HG03139 (cell line): Measurements from ENCODE around the gene C8A.

Experiments
- ATAC-seq: cut with Tn5 transposase; IDR thresholded peaks from one replicate; pipeline ENCODE4 v1.9.1; 2021; ENCODE audit not compliant: unreplicated experiment

C8A gene

DNA sequence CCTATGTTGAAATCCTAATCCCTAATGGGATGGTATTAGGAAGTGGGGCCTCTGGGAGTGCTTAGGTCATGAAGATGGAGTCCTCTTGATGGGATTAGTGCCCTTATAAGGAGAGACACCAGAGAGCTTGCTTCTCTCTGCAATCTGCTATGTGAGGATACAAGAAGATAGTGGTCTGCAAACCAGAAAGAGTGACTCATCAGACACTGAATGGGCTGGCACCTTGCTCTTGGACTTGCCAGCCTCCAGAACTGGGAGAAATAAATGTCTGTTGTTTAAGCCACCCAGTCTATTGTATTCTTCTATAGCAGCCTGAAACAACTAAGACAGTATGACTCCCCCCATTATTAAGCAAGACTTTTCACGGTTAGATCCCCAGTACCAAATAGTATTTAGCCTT, 67.9 kb downstream of the C8A start:
- ATAC-seq: no peak

DNA sequence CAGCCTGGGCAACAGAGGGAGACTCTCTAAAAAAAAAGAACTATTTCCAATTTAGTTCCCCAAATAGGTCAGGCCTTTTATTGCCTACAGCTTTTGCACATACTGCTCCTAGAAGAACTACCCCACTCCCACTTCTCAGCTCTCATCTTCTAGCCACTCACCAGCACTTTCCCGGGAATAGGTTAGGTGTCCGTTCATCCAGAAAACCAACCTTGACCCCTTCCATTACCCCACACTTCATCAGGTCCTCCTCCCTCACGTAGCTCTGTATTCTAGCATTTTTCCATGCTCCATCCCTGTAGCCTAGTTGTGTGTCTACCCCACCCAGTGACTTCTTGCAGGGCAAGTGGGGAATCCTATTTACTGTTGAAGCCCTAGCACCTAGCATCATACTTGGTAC, 68.6 kb downstream of the C8A start:
- no peak for ATAC-seq

DNA sequence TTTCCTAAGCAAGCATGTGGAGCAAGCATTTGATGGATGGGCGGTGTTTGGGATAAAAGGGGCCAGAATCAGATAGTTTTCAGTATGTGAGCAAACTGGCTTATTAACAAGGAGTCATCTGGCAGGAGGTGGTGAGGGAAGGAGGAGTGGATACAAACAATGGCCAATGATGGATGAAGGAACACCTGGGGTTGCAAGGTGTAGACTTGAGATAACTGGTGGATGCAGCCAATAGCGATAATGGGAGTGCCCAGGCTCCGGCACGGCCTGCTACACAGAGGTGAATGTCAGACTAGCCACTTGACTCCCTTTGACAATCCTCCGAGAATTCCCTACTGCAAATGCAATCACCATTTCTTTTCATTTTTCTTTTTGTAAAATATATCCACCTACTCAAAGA, 69.5 kb downstream of the C8A start:
- ATAC-seq: no peak

DNA sequence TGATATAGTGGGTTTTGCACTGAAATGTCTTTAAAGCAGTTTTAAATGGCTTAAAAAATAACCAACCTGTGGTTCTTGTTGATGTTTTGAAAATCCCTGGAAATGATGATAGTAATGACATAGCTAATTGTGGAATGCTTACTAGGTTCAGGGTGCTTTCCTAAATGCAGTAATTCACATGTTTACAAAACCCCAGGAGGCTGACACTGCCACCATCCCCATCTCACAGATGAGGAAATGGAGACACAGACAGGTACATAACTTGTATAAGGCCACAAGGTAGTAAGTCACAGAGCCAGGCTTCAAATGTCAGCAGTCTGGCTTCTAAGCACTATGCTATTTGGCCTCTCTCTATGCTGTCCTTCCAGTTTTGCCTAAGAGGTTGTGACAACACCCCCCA, 70.6 kb downstream of the C8A start:
- no peak for ATAC-seq

DNA sequence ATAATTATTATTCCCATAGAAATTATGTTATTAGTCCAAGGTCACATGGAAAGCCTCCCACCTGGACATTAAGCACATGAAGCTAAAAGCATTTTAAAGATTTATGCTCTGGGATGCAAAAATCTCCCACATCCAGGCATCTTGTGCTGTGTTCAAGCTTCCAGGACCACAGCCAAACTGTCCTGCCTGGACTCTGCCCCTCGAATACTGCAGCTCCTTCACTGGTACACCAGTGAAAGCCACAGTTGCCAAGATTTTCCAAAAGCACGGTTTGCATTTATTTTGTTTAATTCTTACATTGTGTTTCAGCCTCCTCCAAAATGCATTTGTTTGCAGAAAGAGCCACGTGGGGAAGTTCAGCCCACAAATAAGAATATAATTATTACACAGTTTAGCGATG, 72.6 kb downstream of the C8A start:
- ATAC-seq: no peak

DNA sequence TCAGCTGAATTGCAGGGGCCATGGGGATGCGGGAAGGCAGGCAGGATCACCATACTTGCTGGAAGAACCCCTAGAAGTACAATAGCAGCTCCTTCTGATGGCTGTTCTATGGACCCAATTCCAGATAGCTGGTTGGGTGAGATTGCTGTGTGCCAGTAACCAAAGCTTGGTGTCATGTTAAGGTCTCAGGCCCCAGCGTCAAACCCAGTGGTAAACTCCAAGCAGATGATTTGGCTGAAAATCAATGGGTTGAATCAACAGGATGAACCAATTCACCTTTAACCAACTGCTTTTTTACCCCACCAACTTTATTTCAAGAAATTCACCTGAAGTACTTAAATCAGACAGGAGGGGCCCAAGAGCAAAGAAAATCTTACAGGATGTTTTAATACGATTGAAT, 73.4 kb downstream of the C8A start:
- ATAC-seq: no peak

DNA sequence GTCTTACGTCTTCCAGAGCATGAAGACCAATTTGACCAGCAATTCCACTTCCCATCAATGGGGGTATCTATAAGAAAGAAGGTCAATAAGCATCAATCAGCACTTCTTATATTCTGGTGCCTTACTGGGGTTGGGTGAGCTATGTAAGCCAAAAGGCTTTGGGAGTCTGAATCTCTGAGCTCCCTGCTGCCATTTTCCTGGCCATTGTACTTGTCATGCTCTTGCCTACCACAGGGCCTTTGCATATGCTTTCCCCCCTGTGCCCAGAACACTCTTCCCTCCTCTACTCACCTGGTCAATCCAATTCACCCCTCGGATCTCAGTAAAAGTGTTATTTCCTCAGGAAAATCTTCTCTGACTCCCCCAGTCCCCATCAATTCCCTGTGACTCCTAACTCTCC, 74.9 kb downstream of the C8A start:
- ATAC-seq: no peak

DNA sequence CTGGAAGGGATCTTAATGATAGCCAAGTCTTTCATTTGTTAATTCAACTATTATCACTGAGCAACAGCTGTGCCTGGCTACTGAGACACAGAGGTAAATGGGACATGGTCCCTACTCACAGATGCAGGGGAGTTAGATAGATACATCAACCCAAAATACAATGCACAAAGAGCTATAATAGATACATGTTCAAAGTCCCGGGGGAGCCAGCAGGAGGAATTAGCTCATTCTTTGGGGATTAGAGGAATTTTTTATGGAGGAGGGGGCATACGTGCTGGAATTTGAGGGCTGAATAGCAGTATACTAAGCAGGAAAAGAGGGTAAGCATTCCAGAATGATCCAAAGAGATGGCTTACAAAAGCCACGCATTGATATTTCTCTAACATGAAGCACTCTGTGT, 76.6 kb downstream of the C8A start:
- no peak for ATAC-seq

DNA sequence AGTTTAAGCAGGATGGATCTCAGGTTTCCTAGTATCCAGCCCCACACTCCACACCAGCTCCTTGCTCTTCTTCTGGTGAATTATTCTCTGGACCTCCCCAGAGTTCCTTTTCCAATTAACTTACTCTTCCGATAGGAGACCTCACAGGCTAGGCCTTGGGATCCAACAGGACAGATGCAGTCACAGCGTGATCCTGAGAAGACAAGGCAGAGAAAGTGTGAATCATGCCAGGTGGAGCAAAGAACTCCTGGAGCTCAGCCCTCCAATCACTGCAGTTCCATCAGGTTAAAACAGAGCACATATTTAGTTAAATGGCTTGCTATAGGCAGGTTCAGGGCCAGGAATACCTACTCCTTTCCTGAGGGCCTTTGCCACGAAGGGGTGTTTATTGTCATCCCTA, 77.1 kb downstream of the C8A start:
- ATAC-seq: no peak

DNA sequence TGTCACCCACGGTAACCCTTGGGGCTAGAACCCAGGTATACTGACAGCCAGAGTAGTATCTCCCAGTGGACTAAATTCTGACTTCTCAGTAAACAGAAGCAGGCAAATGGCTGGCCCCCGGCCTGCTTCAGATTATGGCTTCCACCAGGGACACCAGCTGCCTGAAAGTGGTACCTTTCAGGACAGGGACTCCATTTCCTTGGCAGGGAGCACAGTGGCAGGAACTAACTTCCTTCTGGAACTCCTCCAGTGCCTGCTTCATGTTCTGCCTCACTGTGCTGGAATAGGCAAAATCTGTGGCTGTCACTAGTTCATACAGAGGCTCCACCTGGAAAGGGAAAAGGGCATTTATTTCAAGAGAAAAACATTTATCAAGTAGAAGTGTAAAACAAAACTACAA, 78.6 kb downstream of the C8A start:
- no peak for ATAC-seq

DNA sequence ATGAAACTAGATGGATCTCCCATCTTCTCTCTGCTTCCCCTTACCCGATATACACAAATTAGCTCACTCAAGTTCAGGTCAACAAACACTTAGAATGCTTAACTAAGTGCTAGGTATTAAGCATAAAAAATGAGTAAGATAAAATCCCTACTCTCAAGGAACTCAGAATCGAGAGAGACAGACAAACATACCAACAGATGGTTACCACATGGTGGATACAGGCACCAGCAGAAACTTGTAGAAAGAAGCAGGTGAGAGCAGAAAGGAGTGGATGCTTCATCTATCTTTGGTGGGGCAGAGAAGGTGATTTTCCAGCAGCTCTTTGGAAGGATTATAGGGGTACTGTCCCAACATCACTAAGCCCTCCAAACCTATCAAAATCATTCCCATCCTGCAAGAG, 79.0 kb downstream of the C8A start:
- no peak for ATAC-seq

DNA sequence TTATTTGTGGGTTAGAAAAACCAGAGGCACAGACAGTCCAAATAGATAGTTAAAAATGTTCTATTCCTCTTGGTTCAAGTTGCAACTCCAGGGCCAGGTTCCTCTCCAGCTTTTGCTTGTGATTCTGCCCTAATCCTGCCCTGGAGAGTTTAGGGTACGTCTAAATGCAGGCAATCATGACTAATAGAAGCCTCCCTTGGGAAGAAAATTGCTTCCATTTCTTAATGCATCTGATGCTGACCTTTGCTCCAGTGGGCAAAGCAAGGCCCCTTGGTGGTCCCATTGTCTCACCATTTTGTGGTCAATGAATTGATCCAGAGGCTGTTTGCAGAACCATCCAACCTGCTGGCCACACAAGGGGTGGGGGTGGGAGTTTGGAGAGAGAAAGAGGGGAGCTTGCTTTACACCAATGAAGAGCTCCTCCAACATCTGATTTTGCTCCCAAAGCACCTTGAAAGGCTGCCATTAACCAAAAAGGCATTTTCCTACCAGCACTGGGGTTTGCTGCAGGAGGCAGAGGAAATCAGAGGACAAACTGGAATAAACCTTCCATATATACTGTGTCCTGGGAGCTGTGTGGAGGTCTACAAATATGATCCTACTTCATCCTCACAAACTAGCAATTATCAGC, 79.9 kb downstream of the C8A start:
- no peak for ATAC-seq

DNA sequence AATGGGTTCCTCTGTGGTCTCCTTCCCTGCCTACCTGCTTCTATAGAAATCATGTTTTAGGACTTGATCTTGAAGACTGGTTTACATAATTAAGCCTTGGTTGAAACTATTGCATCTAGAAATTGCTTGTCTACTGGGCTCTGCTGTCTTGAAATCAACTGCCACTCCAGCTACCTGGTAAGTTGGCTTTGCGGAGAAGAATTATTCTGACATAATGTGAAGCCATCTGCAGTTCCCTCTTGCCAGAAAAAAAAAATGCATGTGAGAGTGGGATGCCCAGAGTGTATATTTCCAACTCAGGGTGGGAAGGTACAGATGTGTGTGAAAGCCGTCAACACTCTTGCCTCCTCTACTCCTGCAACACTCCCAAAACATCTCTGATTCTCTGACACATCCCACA, 84.0 kb downstream of the C8A start:
- no peak for ATAC-seq

DNA sequence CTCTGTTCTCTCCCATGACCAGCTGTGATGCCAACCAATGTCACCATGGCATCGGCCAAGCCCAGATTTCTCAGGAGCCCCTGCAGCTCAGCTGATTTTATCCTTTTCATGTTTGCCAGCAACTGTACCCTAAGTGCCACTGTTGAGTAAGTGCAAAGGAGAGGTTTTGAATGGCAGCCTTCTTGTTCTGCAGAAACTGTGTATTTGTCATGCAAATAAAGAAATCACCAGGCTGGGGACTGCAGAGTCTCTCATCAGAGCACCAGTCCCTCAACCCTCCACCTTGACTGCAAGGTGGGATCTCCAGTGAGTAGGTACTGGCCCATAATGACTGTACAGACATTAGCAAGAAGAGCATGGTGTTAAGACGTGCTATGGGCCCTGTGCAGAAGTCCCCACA, 84.6 kb downstream of the C8A start:
- no peak for ATAC-seq

DNA sequence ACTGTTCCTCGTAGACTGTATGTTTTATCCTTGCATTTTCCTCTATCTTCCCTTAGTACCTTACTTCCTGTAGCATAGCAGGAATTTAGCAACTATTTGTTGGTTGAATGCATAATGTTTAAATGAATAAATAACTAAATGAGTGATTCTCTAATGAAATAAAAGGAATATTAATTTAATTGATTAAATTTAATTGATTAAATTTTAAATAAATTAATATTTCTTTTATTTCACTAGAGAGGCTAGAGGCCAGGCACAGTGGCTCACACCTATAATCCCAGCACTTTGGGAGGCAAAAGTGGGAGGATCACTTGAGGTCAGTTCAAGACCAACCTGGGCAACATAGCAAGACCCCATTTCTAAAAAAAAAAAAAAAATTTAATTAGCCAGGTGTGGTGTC, 85.4 kb downstream of the C8A start:
- no peak for ATAC-seq

DNA sequence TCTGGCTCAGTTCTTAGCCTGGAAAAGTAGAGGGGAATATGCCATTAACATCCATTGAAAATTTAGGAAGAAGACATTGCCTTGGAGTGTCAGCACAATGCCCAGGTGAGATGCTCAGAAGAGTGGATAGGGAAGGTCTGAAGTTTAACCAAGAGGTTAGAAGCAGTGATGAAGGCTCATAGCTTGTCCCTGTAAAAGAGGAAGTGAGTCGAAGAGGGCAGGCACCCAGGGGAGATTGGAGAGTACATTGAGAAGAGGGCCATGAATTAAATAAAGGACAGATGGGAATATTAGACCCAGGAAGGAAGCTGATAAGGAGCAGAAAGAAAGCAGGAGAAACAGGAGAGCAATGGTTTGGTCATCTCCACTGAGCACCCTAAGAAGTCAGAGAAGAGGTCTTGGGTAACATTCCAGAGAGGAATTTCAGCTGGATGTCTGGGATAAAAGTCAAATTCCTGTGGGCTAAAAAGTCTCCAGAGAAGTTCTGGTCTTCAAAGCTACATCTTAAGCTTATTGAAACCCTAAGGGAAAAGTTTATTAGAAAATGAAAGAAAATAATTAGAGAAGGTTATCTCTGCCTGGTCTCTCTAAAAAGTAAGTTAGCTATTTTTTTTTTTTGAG, 93.9 kb downstream of the C8A start:
- ATAC-seq: no peak

DNA sequence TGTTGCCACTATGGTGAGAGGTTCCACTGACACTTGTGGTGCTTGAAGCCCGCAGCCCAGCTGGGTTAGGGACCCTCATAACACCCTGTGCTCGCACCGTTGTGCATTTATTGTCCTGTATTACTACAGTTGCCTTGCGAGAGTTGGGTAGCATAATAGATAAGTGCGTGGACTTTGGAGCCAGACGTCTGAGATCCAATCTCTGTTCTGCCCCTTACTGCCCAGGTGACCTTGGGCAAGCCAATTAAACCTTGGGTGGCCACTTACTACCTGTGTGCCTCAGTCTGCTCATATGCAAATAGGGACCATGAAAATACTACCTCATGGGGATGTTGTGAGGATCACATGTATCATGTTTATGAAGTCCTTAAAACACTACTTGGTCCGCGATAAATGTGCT, 97.9 kb downstream of the C8A start:
- ATAC-seq: no peak

DNA sequence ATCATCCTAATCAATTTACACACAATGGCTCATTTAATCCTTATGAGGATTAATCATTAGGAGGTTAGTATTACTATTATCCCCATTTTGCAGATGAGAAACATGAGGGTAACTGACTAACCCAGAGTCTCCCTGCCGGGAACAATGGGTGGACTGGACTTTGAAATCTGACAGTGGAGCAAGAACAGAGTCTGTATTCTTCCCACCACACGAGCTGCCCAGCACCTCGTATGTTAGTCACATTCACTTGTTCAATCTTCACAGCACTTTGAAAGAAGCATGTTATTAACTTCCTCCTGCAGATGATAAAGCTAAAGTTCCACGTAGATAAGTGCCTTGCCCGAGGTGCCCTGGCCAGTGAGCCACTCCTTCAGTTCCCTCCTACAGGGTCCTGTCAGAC, 98.8 kb downstream of the C8A start:
- ATAC-seq: no peak

DNA sequence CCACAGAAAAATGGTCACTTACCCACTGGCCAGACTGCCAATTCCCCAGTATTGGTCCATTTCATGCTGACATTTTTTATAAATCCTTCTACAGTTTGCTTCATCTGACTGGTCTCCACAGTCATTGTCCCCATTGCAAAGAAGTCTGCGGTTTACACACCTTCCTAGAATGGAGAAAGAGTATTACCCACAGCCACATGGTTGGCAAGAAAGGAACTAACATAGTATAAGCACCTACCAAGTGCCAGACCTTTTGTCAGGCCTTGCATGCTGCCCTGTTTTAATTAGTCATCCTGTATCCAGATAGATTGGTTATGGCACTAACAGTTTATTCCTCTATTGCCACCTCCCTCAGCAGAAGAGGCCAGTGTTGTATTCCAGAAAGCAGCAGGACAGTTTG, 100.1 kb downstream of the C8A start:
- no peak for ATAC-seq

DNA sequence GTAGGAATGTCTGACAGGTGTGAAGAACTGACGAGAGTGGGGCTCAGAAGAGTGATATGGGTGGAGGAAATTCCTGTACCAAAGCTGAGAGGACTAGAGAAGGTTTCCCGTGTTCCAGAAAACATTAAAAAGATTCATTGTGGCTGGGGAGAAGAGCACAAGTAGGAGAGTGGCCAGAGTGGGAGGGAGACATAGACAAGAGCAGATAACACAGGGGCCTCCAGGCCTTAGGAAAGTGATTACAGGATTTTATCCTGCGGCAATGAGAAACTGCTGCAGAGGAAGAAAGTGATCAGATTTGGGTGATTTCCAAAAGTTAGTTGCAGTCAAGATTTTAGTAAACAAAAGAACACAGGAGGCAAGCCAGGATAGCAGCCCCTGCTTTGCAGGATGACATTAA, 103.3 kb downstream of the C8A start:
- ATAC-seq: no peak

DNA sequence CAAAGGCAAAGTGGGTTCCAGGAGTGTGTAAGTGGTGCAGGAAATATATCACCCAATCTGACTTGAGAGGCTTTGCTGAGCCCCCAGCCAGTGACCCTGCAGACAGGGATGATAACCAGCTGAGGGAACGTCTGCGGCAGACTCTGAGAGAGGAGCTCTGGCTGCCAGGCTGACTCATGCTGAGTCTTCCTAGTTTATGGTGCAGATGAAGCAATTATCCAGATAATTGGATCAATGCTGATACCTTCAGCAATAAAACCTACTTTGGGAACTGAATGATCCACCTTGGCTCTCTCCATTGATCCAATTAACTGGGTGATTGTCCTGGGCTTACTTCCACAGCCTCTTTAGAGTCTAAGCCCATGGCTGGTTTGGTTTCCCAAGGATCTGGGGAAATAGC, 103.9 kb downstream of the C8A start:
- ATAC-seq: no peak

DNA sequence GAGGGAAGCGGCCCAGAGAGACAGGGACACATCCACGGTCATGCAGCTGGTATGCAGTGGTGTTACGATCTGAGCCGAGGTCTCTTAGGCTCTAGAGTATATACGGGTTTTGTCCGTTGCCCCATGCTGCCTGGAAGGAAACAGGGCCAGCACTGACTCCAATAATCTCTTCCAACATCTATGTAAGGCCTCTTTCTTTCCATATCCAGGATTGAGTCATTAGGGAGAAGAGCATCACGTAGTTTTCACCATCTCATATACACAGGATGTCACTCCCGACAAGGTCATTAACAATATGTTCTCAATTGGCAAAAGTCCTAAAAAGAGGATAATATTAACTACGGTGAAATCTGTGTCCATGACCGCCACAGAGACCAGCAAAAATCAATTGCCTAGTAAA, 106.8 kb downstream of the C8A start:
- no peak for ATAC-seq

DNA sequence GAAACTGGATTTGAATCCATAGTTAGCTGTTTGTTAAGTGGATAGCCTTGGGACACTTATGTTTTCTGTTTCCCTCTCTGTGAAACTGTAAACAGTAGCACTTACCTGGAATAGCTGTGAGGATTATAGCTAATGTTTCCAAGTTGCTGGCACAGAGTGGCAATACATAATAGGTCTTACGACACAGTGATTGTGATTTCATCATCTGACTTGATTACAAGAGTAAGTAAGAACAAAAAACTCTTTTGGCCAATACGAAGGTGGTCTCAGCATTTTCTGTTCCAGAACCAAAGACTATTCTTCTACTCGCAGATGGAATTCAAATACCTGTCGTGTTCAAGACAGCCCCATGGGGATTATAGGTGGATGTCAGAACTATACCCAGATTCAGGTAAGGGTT, 109.1 kb downstream of the C8A start:
- ATAC-seq: no peak
